HG03045 (cell line): ENCODE measurements around the gene ABL1.

Source experiments
- ATAC-seq: cut with Tn5 transposase; IDR thresholded peaks from one replicate; pipeline ENCODE4 v1.9.1; 2021; ENCODE audit warnings: mild to moderate bottlenecking, moderate library complexity; ENCODE audit not compliant: unreplicated experiment

Gene ABL1

GRCh38 chr9:130824643-130825350, 10.3 kb upstream of the ABL1 start:
- no peak for ATAC-seq

- no peak for ATAC-seq
These were observed 9.8 kb upstream of the ABL1 start for GRCh38 chr9:130825351-130825651.

- ATAC-seq, result no peak
These were observed 9.2 kb upstream of the ABL1 start for GRCh38 chr9:130825809-130826208.

GRCh38 chr9:130829762-130830161, 5.3 kb upstream of the ABL1 start:
- ATAC-seq, result no peak

DNA sequence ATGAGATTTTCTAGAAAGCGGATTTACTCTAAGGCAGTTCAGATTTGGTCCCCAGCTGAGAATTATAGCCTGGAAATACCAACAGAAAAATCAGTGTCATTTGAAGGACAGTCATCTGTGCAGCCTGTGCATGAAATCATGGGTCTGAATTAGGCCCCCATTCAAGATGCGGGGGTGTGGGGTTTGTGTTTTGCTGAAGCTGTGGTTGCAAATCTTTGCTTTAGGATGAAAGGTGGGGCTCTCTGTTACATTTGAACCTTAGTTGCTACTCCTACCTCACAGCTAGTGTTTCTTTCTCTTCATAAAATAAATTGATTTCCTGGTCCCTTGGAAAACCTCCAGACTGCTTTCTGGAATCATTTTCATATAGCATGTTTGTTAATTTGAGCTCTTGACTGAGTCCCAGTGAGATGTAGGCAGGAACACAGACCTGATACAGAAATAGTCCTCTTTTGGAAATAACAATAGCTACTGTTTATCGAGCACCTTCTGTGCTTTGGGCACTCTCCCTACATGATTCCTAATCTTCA, 4.8 kb upstream of the ABL1 start:
- ATAC-seq, result no peak

DNA sequence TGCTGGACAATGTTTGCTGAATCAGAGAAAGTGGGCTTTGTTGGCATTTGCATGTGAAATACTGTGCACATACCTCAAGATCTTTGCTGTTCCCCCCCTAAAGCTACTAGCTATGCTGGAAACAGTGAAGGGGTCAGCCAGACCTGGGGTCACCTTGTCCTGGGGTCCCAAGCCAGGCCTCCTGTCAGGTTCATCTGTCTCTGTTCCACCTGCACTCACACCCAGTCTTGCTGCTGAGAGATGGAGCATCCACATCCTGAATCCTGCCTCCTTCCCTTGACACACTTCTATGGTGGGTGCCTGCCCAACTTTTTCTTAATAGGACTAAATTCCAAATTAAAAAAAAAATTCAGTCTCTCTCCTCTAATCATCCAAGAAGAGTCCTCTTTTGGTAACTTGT, 4.0 kb upstream of the ABL1 start:
- no peak for ATAC-seq

GRCh38 chr9:130833031-130833990, 1.7 kb upstream of the ABL1 start:
- ATAC-seq, result no peak

GRCh38 chr9:130835441-130836298, 616 bp downstream of the ABL1 start:
- ATAC-seq, result peak; percentile 44

DNA sequence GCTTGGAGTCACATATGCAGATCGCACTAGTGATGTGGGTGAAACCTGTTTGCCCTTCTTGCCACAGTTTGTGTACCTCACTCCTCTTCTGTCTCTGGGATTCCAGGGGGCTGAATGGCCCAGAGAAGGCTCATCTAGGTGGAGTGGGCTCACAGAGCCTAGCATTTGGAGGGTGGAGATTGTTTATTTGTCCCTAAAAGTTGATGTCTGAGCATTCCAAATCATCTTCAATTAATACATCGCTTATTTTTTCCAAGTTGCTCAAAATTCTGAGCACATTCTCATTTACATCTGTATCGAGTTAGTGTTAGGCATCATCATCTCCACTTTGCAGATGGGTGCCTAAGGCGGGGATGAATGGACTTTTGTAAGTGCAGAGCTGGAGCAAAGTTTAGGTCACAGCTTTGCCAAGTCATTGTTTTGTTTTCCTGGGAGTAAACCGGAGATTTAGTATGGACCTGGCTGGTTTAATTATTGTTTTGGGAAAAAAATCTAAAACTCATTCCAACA, 2.0 kb downstream of the ABL1 start:
- no peak for ATAC-seq

- no peak for ATAC-seq
These were observed 2.6 kb downstream of the ABL1 start for GRCh38 chr9:130837643-130838042.

DNA sequence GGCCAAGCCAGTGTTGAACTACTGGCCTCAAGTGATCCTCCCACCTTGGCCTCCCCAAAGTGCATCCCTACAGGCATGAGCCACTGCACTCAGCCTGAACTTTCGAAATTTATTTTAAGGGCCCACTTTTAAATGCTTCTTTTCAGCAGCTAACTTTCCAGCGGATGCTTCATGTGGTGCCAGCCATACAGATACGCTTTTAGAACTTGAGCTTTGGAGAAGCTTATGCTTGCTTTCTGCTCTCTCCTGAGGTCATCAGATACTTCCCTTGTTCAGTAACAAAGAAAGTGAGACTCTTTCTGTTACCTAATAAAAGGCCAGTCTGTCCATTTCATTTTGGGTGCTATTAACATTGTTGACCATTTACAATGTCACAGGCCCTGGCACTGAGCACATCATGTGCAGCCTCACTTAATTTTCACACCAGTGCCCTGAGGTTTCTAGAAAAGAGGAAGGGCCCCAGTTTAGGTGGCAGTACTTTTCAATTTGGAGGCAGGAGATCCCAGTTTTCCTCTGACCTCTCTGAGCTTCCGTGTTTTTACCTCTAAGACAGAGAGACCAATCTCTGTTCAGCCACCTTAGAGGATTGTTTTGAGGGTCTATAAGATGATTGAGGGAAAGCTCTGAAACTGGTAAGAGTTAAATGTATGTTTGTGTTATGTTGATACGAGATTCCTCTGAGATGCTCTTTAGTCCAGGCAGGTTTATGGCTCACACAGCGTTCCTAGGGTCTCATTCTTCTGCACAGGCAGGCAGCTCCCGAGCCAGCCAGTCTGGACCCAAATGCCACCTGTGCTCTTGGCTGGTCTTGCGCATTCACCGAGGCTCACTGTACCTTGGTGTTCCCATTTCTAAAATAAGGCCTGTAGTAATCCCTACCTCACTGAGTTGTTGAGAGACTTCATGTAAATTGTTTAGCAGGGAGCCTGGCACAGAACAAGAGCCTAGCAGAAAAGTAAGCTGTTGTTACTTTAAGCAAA, 4.4 kb downstream of the ABL1 start:
- ATAC-seq, result no peak

DNA sequence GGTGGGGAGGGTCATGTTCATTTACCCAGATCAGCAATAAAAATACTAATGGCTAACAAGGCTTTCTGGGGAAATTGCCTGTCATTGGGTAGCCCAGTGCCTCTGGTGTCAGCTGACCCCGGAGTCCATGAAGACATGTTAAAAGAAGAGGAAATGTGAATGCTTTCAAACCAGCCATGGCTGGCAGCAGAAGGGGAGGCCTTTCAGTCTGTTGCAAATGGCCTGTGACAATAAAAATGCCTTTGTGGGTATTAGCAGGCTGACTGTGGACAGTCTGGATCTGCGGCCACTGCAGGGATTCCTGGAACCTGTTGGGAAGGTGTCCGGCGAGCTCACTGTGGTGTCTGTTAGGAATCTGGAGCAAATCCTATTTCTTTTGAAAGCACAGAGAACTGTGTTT, 7.5 kb downstream of the ABL1 start:
- no peak for ATAC-seq

DNA sequence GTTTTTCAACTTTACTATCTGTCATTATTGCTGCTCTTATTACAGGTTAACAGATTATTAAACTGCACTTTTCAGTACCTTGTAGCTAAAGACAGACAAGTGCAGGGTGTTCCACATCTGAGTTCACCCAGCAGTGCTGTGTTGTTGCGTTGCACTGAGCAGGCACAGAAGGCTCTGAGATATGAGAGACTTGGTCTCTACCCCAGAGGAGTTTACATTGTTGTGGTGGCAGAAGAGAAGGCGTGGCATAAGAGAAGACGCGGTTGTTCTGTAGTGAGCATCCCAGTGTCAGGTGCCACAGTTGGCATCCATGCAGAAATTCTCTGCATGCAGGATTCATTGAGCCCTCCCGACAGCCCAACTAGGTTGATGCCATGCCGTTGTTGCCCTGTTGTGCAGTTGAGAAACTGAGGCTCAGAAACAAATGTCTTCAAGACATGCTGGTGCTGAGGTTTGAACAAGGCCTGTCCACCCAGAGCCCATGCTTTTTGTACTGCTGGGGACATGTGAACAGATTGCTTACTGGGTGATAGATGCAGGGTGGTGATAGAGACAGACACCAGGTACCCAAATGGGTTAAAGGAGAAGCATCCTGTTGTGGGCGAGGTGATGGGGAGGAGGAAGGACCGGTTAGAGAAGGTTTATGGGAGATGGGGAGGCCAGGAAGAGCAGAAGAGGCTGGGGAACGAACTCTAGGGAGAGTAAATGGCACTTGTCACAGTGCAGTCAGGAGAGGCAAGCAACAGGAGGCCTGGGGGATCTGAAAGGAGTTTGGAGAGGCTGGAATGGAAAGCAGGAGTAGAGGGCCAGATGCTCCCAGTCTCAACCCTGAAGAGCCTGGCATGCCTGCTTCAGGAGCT, 8.2 kb downstream of the ABL1 start:
- ATAC-seq, result no peak

- no peak for ATAC-seq
These were observed 9.0 kb downstream of the ABL1 start for GRCh38 chr9:130844044-130844451.

GRCh38 chr9:130845254-130845653, 10.2 kb downstream of the ABL1 start:
- no peak for ATAC-seq

- ATAC-seq, result no peak
These were observed 10.9 kb downstream of the ABL1 start for GRCh38 chr9:130845901-130846481.

DNA sequence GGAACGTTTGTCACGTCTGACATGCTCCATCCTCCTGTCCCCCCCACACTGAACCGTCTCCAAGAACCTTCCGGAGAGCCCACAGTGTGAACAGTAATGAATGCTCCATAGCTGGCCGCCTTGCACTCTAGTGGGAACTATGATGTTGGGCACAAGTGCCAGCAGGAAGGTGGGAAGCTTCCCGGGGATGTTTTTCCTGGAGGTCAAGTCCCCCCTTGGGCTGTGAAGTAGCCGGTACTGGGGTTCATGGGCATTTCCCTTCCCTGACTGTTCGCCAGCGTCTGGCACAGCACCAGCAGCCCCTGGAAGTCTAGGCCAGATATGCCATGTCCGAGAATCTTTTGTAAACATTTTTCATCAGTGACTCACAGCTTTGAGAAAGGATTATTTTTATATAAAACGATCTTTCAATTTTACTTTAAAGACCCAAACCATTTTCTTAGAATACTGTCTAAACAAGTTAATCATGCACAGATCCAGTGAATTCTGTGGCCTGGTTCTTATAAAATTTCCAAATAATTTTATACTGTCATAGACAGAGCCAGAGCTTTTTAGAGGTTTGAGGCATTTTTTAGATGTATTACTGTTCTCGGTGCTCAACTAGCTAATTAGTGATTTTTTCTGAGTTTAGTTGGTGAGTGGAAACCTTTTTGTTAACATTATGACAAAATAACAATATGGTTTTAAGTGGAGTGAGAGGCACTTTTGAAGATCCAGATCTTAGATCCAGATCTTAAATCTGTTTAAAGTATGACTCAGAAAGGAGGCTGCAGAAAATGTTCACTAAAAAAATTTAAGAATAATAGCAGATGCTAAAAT, 11.6 kb downstream of the ABL1 start:
- ATAC-seq, result no peak
